OCI-LY7 (cell line): ENCODE data around the gene RAPH1.
"Not testable (repeated sequence)": the region's sequence is repeated elsewhere in the genome, so short reads cannot be mapped to it uniquely, and the experiment has no call there.

Source experiments
- EZH2phosphoT487 ChIP-seq: fragments of 200-600 bp; sonication (generic); IDR thresholded peaks from 2 replicates; pipeline ENCODE4 v1.6.1; 2018; ENCODE audit warnings: low read depth, borderline replicate concordance, mild to moderate bottlenecking, mixed run types, antibody characterized with exemption, low read length, moderate library complexity, mixed read lengths
- TF ChIP-seq, protein P1 (sequence below): fragments of 200-600 bp; sonication (generic); conservative IDR thresholded peaks from 2 replicates; pipeline ENCODE4 v1.5.1; 2014; ENCODE audit warnings: mild to moderate bottlenecking, antibody characterized with exemption, low read length, moderate library complexity, mixed read lengths

DNA sequence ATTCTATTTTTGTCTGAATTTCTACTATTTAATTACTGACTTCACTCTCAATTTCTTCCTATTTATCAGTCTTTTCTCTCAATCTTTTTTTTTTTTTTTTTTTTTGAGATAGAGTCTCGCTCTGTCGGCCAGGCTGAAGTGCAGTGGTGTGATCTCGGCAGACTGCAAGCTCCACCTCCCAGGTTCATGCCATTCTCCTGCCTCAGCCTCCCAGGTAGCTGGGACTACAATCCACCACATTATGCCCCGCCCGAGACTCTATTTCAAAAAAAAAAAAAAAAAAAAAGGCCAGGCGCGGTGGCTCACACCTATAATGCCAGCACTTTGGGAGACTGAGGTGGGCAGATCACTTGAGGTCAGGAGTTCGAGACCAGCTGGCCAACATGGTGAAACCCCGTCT, 21.8 kb downstream of the RAPH1 start:
- TF ChIP-seq, protein P1, sequence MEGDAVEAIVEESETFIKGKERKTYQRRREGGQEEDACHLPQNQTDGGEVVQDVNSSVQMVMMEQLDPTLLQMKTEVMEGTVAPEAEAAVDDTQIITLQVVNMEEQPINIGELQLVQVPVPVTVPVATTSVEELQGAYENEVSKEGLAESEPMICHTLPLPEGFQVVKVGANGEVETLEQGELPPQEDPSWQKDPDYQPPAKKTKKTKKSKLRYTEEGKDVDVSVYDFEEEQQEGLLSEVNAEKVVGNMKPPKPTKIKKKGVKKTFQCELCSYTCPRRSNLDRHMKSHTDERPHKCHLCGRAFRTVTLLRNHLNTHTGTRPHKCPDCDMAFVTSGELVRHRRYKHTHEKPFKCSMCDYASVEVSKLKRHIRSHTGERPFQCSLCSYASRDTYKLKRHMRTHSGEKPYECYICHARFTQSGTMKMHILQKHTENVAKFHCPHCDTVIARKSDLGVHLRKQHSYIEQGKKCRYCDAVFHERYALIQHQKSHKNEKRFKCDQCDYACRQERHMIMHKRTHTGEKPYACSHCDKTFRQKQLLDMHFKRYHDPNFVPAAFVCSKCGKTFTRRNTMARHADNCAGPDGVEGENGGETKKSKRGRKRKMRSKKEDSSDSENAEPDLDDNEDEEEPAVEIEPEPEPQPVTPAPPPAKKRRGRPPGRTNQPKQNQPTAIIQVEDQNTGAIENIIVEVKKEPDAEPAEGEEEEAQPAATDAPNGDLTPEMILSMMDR = not testable (repeated sequence)
- not testable (repeated sequence) for TF ChIP-seq EZH2phosphoT487
